Psoas muscle (tissue), 8 donors: ENCODE measurements around the gene SPRED3. TPM values are rescaled to one million over a fixed set of nuclear protein-coding genes. Genes with fewer than 3 reads are reported as not detected.

Experiments used
- ATAC-seq, 4 donors: fragments of 200-7000 bp; cut with Tn5 transposase; one replicate each; pipeline ENCODE4 v1.9.1; 2020; ENCODE audit warnings: moderate library complexity in 3 of 4, mild to moderate bottlenecking in 2 of 4
- DNase-seq, 2 donors: peaks; one replicate each; pipeline ENCODE4 v3.0.0-alpha.2; 2020
- H3K27ac ChIP-seq: fragments of 200-600 bp; one replicate; pipeline ENCODE4 v1.8.0; 2022
- H3K27me3 ChIP-seq, 3 donors: fragments of 200-600 bp in 1 of 3; one replicate each; pipeline versions ENCODE4 v1.6.1 to v1.8.0; 2013 to 2022; ENCODE audit warnings: low read length in 2 of 3, mild to moderate bottlenecking in 2 of 3, moderate library complexity in 1 of 3; ENCODE audit not compliant: insufficient read depth in 3 of 3
- H3K36me3 ChIP-seq, 2 donors: fragments of 200-600 bp in 1 of 2; one replicate each; pipeline versions ENCODE4 v1.6.1 to v1.8.0; 2013 to 2022; ENCODE audit warnings: low read depth in 1 of 2, mild to moderate bottlenecking in 1 of 2, moderate library complexity in 1 of 2; ENCODE audit not compliant: insufficient read depth in 1 of 2
- H3K4me1 ChIP-seq: fragments of 200-600 bp; one replicate; pipeline ENCODE4 v1.8.0; 2022
- H3K4me3 ChIP-seq: fragments of 200-600 bp; one replicate; pipeline ENCODE4 v1.8.0; 2022; ENCODE audit warnings: mild to moderate bottlenecking
- H3K9me3 ChIP-seq: fragments of 200-600 bp; one replicate; pipeline ENCODE4 v1.8.0; 2022
- CTCF ChIP-seq: fragments of 200-600 bp; IDR thresholded peaks from one replicate; pipeline ENCODE4 v1.8.0; 2022; ENCODE audit warnings: antibody characterized with exemption
- WGBS, 3 donors: extraction: QIAGEN DNeasy Blood & Tissue Kit; methylation state at CpG; one replicate each; pipeline versions ENCODE4 v1.1.6 to v1.1.7; 2013; 5-methylcytosine and 5-hydroxymethylcytosine counted together
- intact Hi-C, 2 donors: fragments of 100-400 bp; cut with DNase I; formaldehyde crosslinking; loops; one replicate each; pipeline versions ENCODE4 v1.11.0 to v1.14.2; 2022
- polyA plus RNA-seq, 3 donors: library from polyadenylated mRNA; stranded (reverse); fragments of 200-250 nt; gene quantifications; one replicate each; pipeline ENCODE4 v1.2.3, GENCODE V29; 2013
- total RNA-seq, 4 donors: library from RNA; stranded (reverse); fragmentation: NEBNext Ultra II Directional in 2 of 4; extraction: Animal tissue kit (Norgen Biotek cat#: 25700) in 2 of 4; gene quantifications; one replicate each; pipeline versions ENCODE4 v1.2.1 to v1.2.4, GENCODE V29; 2021 to 2023
- donor health status: healthy with polysubstance abuse.
- donor health status: DM: no; HTN: no; CAD: no; lungs with moderate emphysema.
- donor health status: Bipolar disorder and iron deficiency.
- donor health status: healthy.
- donor health status: DM: yes; HTN: yes; CAD: no.
- donor health status: DM: no; HTN: no; CAD: no.
- donor health status: DM: no; HTN: no; CAD: no.
- donor health status: DM: yes; HTN: yes; CAD: no.

SPRED3 gene
- total and polyA plus RNA-seq, 7 donors = 0.01 to 2.1 (median 1.0) TPM

GRCh38 chr19:38359242-38360021 lies 29.1 kb upstream of the SPRED3 start:
- ATAC-seq = no peak
- WGBS, 3 donors = 39 to 44% (median 44%) methylated on average over 17 to 18 of the region's 18 CpGs
- intact Hi-C loops = no loop called here

GRCh38 chr19:38360351-38360750 lies 28.1 kb upstream of the SPRED3 start:
- ATAC-seq (no peak), DNase-seq (no peak)
- intact Hi-C loops = no loop called here
- Histone ChIP-seq H3K4me1 (peaks cover 12% of the 10 kb centered on the region), H3K36me3 (no peaks in the 10 kb centered on the region), H3K27ac (no peak overlapping the region), H3K27me3 (peaks cover 0 to 41% (median 16%) of the 10 kb centered on the region in 3 donors), H3K4me3 (no peak overlapping the region), H3K9me3 (no peaks in the 10 kb centered on the region)
- TF ChIP-seq CTCF = no peak
- WGBS, 3 donors = 58 to 64% (median 63%) methylated on average over 9 of the region's 9 CpGs

More at GRCh38 chr19:38359242-38360021, 29.1 kb upstream of the SPRED3 start:
- Histone ChIP-seq H3K27me3 (peaks cover 0 to 33% (median 16%) of the 10 kb centered on the region in 3 donors), H3K4me3 (no peak overlapping the region), H3K36me3 (no peaks in the 10 kb centered on the region), H3K27ac (no peak overlapping the region), H3K9me3 (no peaks in the 10 kb centered on the region), H3K4me1 (peaks cover 12% of the 10 kb centered on the region)
- no peak for DNase-seq
- TF ChIP-seq CTCF = no peak

GRCh38 chr19:38360839-38361631 lies 27.5 kb upstream of the SPRED3 start:
- Histone ChIP-seq H3K4me1 (peaks cover 12% of the 10 kb centered on the region), H3K9me3 (no peaks in the 10 kb centered on the region), H3K4me3 (peak overlapping the region; percentile 75), H3K27ac (no peak overlapping the region), H3K27me3 (peaks cover 0 to 36% (median 16%) of the 10 kb centered on the region in 3 donors), H3K36me3 (no peaks in the 10 kb centered on the region)
- WGBS, 3 donors = 13 to 15% (median 15%) methylated on average over 17 to 23 of the region's 23 CpGs
- intact Hi-C loops = no loop called here
- DNase-seq = no peak
- ATAC-seq = peak in 2 of 4 donors; percentile 7 to 13
- TF ChIP-seq CTCF = no peak

- intact Hi-C loops = no loop called here
- DNase-seq (peak; percentile 68 to 79), ATAC-seq (peak; percentile 70 to 89 (median 80))
- Histone ChIP-seq H3K27ac (no peak overlapping the region), H3K9me3 (no peaks in the 10 kb centered on the region), H3K4me1 (peaks cover 12% of the 10 kb centered on the region), H3K27me3 (peaks cover 0 to 31% (median 12%) of the 10 kb centered on the region in 3 donors), H3K36me3 (no peaks in the 10 kb centered on the region), H3K4me3 (peak overlapping the region; percentile 75)
- peak; percentile 8 for TF ChIP-seq CTCF
- WGBS, 3 donors = 0 to 1% (median 0%) methylated on average over 30 to 37 of the region's 37 CpGs
Measured at GRCh38 chr19:38361633-38362075, 26.8 kb upstream of the SPRED3 start.
